GM12892 (cell line): ENCODE results near the gene ARHGEF12.

Source experiments
- POLR2A ChIP-seq: IDR thresholded peaks from 2 replicates; pipeline ENCODE4 v1.6.1; 2011; ENCODE audit warnings: low read depth, low read length, control low read depth
- POLR2AphosphoS5 ChIP-seq: IDR thresholded peaks from 2 replicates; pipeline ENCODE4 v1.6.1; 2011; ENCODE audit warnings: low read depth, low read length, control low read depth

DNA sequence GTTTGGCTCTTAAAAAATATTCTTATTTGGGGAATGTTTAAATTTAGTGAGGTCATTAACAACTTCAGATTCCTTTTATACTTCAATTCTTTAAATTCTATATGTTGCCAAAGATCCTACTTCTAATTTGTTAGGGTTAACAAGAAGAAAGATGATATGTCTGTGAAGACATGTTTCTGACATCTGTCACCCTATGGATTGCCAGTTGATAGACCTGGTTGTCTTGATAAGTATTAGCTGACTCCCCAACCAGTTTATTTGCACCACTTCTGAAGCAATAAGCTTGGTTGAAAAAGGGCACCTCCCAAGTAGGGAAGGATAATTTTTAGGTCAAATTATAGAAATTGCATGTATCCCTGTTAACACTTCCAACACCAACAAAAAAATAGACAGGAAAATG, 29.3 kb downstream of the ARHGEF12 start:
- TF ChIP-seq POLR2A: no peak
- no peak for TF ChIP-seq POLR2AphosphoS5
